ENCODE measurements around the gene PNPLA3.

Gene PNPLA3

GRCh38 chr22:43955040-43955882 lies 31.7 kb downstream of the PNPLA3 start, which contains the start of gene SAMM50:
TSS of gene SAMM50 (plus strand) at chr22:43955442. CDS start at chr22:43955578, 136 bp downstream.
- peak within 1 kb of the TSS; percentile 95 for H3K4me3 ChIP-seq (ENCODE audit: low read depth, low read length)

GRCh38 chr22:43955883-43956782 lies 32.5 kb downstream of the PNPLA3 start:
- Histone ChIP-seq H3K9me3 (no peaks in the 10 kb centered on the region; the same call in 1 of the 2 replicates), H3K27me3 (no peaks in the 10 kb centered on the region), H3K36me3 (no peaks in the 10 kb centered on the region), H3K4me1 (0 out of 2 replicates have a peak, but pooled peaks cover 5% of the 10 kb centered on the region), H3K4me3 (ENCODE audit: low read depth, low read length) (peak overlapping the region; percentile 95)
- DNase-seq, result no peak
- TF ChIP-seq, protein P1, sequence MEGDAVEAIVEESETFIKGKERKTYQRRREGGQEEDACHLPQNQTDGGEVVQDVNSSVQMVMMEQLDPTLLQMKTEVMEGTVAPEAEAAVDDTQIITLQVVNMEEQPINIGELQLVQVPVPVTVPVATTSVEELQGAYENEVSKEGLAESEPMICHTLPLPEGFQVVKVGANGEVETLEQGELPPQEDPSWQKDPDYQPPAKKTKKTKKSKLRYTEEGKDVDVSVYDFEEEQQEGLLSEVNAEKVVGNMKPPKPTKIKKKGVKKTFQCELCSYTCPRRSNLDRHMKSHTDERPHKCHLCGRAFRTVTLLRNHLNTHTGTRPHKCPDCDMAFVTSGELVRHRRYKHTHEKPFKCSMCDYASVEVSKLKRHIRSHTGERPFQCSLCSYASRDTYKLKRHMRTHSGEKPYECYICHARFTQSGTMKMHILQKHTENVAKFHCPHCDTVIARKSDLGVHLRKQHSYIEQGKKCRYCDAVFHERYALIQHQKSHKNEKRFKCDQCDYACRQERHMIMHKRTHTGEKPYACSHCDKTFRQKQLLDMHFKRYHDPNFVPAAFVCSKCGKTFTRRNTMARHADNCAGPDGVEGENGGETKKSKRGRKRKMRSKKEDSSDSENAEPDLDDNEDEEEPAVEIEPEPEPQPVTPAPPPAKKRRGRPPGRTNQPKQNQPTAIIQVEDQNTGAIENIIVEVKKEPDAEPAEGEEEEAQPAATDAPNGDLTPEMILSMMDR (IDR thresholded peaks at IDR 0.05; ENCODE audit: low read depth, low read length), result no peak

More at GRCh38 chr22:43955040-43955882, 31.7 kb downstream of the PNPLA3 start, which contains the start of gene SAMM50:
- TF ChIP-seq, protein P1 (IDR thresholded peaks at IDR 0.05; ENCODE audit: low read depth, low read length), result no peak
- DNase-seq, result peak; percentile 96
- 0 out of 2 replicates have a peak, but pooled peaks cover 5% of the 10 kb centered on the region for H3K4me1 ChIP-seq
- no peaks in the 10 kb centered on the region for H3K36me3 ChIP-seq
- H3K9me3 ChIP-seq, result no peaks in the 10 kb centered on the region; the same call in 1 of the 2 replicates
- H3K27me3 ChIP-seq, result no peaks in the 10 kb centered on the region

DNA sequence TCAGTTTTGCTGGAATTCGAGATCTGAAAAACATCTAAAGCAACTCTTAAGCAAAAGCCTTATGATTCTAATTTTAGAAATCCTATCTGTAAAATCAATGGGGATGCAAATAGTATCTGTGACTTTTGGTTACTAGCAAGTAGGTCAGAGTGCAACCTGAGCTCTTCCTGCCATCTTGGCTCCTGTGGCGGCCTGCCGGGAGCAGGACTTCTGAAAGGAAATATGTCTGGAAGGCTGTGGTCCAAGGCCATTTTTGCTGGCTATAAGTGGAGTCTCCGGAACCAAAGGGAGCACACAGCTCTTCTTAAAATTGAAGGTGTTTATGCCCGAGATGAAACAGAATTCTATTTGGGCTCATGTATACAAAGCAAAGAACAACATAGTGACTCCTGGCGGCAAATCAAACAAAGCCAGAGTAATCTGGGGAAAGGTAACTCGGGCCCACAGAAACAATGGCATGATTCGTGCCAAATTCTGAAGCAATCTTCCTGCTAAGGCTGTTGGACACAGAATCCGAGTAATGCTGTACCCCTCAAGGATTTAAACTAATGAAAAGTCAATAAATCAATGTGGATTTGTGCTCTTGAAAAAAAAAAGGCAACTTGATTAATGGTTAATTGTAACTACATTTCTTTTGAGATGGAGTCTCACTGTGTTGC lies 33.3 kb downstream of the PNPLA3 start:
- no peaks in the 10 kb centered on the region for H3K27me3 ChIP-seq
- peak overlapping the region; percentile 95 for H3K4me3 ChIP-seq (ENCODE audit: low read depth, low read length)
- no peaks in the 10 kb centered on the region; the same call in 1 of the 2 replicates for H3K9me3 ChIP-seq
- DNase-seq, result no peak
- H3K4me1 ChIP-seq, result 0 out of 2 replicates have a peak, but pooled peaks cover 5% of the 10 kb centered on the region
- TF ChIP-seq, protein P1 (IDR thresholded peaks at IDR 0.05; ENCODE audit: low read depth, low read length), result no peak
- no peaks in the 10 kb centered on the region for H3K36me3 ChIP-seq

GRCh38 chr22:43957871-43958270 lies 34.3 kb downstream of the PNPLA3 start:
- 0 out of 2 replicates have a peak, but pooled peaks cover 5% of the 10 kb centered on the region for H3K4me1 ChIP-seq
- no peak for DNase-seq
- no peak overlapping the region for H3K4me3 ChIP-seq (ENCODE audit: low read depth, low read length)
- TF ChIP-seq, protein P1 (IDR thresholded peaks at IDR 0.05; ENCODE audit: low read depth, low read length), result no peak
- H3K9me3 ChIP-seq, result no peaks in the 10 kb centered on the region; the same call in 1 of the 2 replicates
- H3K27me3 ChIP-seq, result no peaks in the 10 kb centered on the region
- no peaks in the 10 kb centered on the region for H3K36me3 ChIP-seq

DNA sequence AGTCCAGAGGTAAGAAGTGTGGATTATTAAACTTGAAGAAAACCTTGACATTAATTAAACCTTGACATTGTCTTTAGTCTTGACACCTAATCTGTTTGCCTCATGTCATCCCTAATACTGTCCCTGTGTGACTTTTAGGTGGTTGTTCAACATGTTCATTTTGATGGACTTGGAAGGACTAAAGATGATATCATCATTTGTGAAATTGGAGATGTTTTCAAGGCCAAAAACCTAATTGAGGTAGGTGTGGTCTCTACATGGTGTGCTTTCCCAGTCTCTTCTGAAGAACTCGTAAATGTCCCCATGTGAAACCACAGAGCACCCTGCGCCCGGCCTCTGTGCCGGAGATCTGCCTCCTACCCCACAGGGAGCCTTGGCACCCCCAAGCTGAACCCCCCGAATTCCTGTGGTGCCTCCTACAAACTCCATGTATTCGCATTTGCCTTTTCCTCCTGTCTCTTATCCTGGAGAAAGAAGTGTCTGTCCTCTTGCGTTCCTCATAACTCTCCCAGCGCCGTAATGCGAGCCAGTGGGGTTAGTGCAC lies 40.8 kb downstream of the PNPLA3 start:
- TF ChIP-seq, protein P1 (IDR thresholded peaks at IDR 0.05; ENCODE audit: low read depth, low read length), result no peak
- Histone ChIP-seq H3K4me1 (no peaks in the 10 kb centered on the region), H3K9me3 (no peaks in the 10 kb centered on the region), H3K36me3 (peaks cover 44% of the 10 kb centered on the region), H3K27me3 (no peaks in the 10 kb centered on the region), H3K4me3 (ENCODE audit: low read depth, low read length) (no peak overlapping the region)
- DNase-seq, result no peak

Data from BE2C (cell line).